K562 (cell line): ENCODE data around the gene MVB12B.
"Not testable (repeated sequence)": the region's sequence is repeated elsewhere in the genome, so short reads cannot be mapped to it uniquely, and the experiment has no call there.

ENCODE experiments used
- CEBPG ChIP-seq, 3 experiments: fragments of 200-800 bp in 1 of 3; sonication (Bioruptor generic) in 1 of 3; sonication (generic) in 1 of 3; formaldehyde crosslinking in 1 of 3; IDR thresholded peaks in 2 of 3; conservative IDR thresholded peaks in 1 of 3; 2 replicates each; pipeline versions ENCODE4 v1.6.1 to v1.8.0; 2016 to 2022; ENCODE audit warnings: missing compliant biosample characterization in 2 of 3, missing genetic modification characterization in 2 of 3, mild to moderate bottlenecking in 1 of 3, missing genetic modification reagents in 1 of 3
- ETV6 ChIP-seq, 3 experiments: fragments of 150-350 bp in 1 of 3; sonication (generic) in 1 of 3; formaldehyde crosslinking in 1 of 3; IDR thresholded peaks; 2 replicates each; pipeline versions ENCODE4 v1.6.1 to v1.8.0; 2014 to 2022; ENCODE audit warnings: borderline replicate concordance in 2 of 3, low read depth in 2 of 3, antibody characterized with exemption in 1 of 3, low read length in 1 of 3, mild to moderate bottlenecking in 1 of 3, missing genetic modification reagents in 1 of 3
- FOXM1 ChIP-seq, 2 experiments: fragments of 450-650 bp in 1 of 2; sonication (generic) in 1 of 2; formaldehyde crosslinking in 1 of 2; IDR thresholded peaks; 2 replicates each; pipeline versions ENCODE4 v1.6.1 to v1.9.0; 2017 to 2022; ENCODE audit warnings: low read depth in 2 of 2, mild to moderate bottlenecking in 2 of 2, missing genetic modification reagents in 1 of 2, moderate library complexity in 1 of 2
- GMEB1 ChIP-seq: fragments of 250-450 bp; sonication (Bioruptor Pico); IDR thresholded peaks from 2 replicates; pipeline ENCODE4 v1.4.0; 2020; ENCODE audit warnings: mild to moderate bottlenecking
- LARP7 ChIP-seq: fragments of 450-650 bp; IDR thresholded peaks from 2 replicates; pipeline ENCODE4 v1.6.1; 2016
- MXI1 ChIP-seq: IDR thresholded peaks from 2 replicates; pipeline ENCODE4 v1.6.1; 2011; ENCODE audit warnings: low read depth, mild to moderate bottlenecking, improper control_type of control experiment, low read length
- MYC ChIP-seq, 2 experiments: fragments of 250-450 bp in 1 of 2; sonication (Bioruptor Pico) in 1 of 2; IDR thresholded peaks; 2 replicates each; pipeline versions ENCODE4 v1.5.1 to v1.6.1; 2012 to 2021; ENCODE audit warnings: low read depth in 2 of 2, borderline replicate concordance in 1 of 2, improper control_type of control experiment in 1 of 2, low read length in 1 of 2, mild to moderate bottlenecking in 1 of 2, moderate library complexity in 1 of 2
- POLR2A ChIP-seq: fragments of 450-650 bp; conservative IDR thresholded peaks from 2 replicates; pipeline ENCODE4 v1.6.1; 2016
- POLR2AphosphoS5 ChIP-seq: IDR thresholded peaks from 2 replicates; pipeline ENCODE4 v1.6.1; 2011; ENCODE audit warnings: mild to moderate bottlenecking, low read depth, low read length, moderate library complexity; ENCODE audit not compliant: control insufficient read depth, insufficient read depth
- SMC3 ChIP-seq: conservative IDR thresholded peaks from 2 replicates; pipeline ENCODE4 v1.6.1; 2011; ENCODE audit warnings: low read depth, low read length, improper control_type of control experiment; ENCODE audit not compliant: insufficient read depth
- SP2 ChIP-seq: IDR thresholded peaks from 2 replicates; pipeline ENCODE4 v1.6.1; 2011; ENCODE audit warnings: mild to moderate bottlenecking, low read depth, low read length, moderate library complexity; ENCODE audit not compliant: poor library complexity, severe bottlenecking; ENCODE audit errors: extremely low read depth
- ZNF766 ChIP-seq: fragments of 200-800 bp; sonication (Bioruptor generic); conservative IDR thresholded peaks from 2 replicates; pipeline ENCODE4 v1.6.1; 2016; ENCODE audit warnings: missing genetic modification characterization, missing compliant biosample characterization
- TF ChIP-seq, protein P1 (sequence below), 3 experiments: IDR thresholded peaks in 2 of 3; conservative IDR thresholded peaks in 1 of 3; 2 replicates each; pipeline ENCODE4 v1.5.1; 2011 to 2012; ENCODE audit warnings: low read length in 3 of 3, mild to moderate bottlenecking in 3 of 3, control low read depth in 2 of 3, improper control_type of control experiment in 1 of 3, inconsistent platforms in 1 of 3, low read depth in 1 of 3, mixed read lengths in 1 of 3, moderate library complexity in 1 of 3; ENCODE audit not compliant: insufficient read depth in 2 of 3

GRCh38 chr9:126477432-126477831 is 150.8 kb downstream of the MVB12B start:
- not testable (repeated sequence) for TF ChIP-seq MXI1; LARP7; POLR2AphosphoS5; MYC (IDR thresholded peaks at IDR 0.05; ENCODE audit: low read depth, low read length); MYC (CRISPR knock-in tag; IDR thresholded peaks at IDR 0.05; ENCODE audit: borderline replicate concordance, low read depth); ETV6 (IDR thresholded peaks at IDR 0.05; ENCODE audit: borderline replicate concordance in 1 of 2, low read depth in 2 of 2, low read length in 1 of 2); ETV6 (CRISPR knock-in tag; IDR thresholded peaks at IDR 0.05; ENCODE audit: borderline replicate concordance); ZNF766 (CRISPR knock-in tag); CEBPG (CRISPR knock-in tag; IDR thresholded peaks at IDR 0.05); CEBPG (tag; conservative IDR thresholded peaks at IDR 0.05 in 1 of 2, IDR thresholded peaks at IDR 0.05 in 1 of 2); GMEB1; SP2; SMC3; FOXM1 (IDR thresholded peaks at IDR 0.05; ENCODE audit: low read depth); FOXM1 (CRISPR knock-in tag; IDR thresholded peaks at IDR 0.05; ENCODE audit: low read depth); POLR2A
- TF ChIP-seq, protein P1, sequence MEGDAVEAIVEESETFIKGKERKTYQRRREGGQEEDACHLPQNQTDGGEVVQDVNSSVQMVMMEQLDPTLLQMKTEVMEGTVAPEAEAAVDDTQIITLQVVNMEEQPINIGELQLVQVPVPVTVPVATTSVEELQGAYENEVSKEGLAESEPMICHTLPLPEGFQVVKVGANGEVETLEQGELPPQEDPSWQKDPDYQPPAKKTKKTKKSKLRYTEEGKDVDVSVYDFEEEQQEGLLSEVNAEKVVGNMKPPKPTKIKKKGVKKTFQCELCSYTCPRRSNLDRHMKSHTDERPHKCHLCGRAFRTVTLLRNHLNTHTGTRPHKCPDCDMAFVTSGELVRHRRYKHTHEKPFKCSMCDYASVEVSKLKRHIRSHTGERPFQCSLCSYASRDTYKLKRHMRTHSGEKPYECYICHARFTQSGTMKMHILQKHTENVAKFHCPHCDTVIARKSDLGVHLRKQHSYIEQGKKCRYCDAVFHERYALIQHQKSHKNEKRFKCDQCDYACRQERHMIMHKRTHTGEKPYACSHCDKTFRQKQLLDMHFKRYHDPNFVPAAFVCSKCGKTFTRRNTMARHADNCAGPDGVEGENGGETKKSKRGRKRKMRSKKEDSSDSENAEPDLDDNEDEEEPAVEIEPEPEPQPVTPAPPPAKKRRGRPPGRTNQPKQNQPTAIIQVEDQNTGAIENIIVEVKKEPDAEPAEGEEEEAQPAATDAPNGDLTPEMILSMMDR (IDR thresholded peaks at IDR 0.05 in 2 of 3, conservative IDR thresholded peaks at IDR 0.05 in 1 of 3; ENCODE audit: insufficient read depth in 2 of 3, low read depth in 1 of 3, low read length in 3 of 3): not testable (repeated sequence)
